ENCODE results near the gene STXBP2. TPM values are rescaled to one million over a fixed set of nuclear protein-coding genes. Genes with fewer than 3 reads are reported as not detected.

The STXBP2 gene
- total and polyA plus RNA-seq, 5 donors from 2014 or later, result 57.5 to 253 (median 95.7) TPM

DNA sequence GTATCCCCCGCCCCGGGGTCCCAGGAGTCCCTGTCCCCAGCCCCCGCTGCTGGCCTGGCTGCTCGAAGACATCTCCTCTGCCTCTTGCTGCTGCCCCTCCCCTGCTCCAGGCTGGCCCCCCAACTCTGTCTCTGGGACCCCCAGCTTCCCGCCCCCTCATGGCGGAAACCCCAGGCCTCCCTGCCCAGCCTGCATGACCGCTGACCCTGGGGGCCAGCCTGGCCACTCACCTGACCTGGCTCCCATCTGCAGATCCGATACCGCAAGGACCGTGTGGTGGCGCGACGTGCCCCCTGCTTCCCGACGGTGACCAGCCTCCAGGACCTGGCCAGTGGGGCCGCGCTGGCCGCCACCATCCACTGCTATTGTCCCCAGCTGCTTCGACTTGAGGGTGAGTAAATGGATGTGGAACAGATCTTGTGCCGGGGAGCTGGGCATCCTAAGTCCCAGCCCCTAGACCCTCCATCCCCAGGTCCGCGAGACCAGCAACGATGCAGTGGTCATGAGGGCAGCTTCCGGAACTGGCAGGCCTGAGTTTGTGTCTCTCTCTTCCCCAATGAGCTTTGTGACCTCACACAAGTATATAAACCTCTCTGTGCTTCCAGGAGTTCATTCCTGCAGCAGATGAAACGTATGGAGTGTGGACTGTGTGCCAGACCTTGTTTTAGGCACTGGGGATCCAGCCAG, 28.9 kb upstream of the STXBP2 start:
- Mint-ChIP-seq H3K27ac (no peak overlapping the region), H3K36me3 (no peaks in the 10 kb centered on the region), H3K9me3 (peaks cover 0 to 1% (median 0%) of the 10 kb centered on the region in 7 donors), H3K4me1 (no peaks in the 10 kb centered on the region), H3K27me3 (no peaks in the 10 kb centered on the region), H3K4me3 (no peak overlapping the region)
- H3K27me3 ChIP-seq (ENCODE audit: control insufficient read depth, insufficient read depth, low read length), result no peaks in the 10 kb centered on the region
- H3K4me1 ChIP-seq (ENCODE audit: control insufficient read depth, insufficient read depth, low read length, poor library complexity, severe bottlenecking), result no peaks in the 10 kb centered on the region
- H3K27ac ChIP-seq (ENCODE audit: insufficient read depth, low read length, poor library complexity, severe bottlenecking), result no peak overlapping the region
- DNase-seq (no peak), ATAC-seq (ENCODE audit: low read depth in 2 of 2) (no peak)
- no peak overlapping the region for H3K4me3 ChIP-seq (ENCODE audit: low read depth, low read length)
- H3K9me3 ChIP-seq (ENCODE audit: control insufficient read depth in 2 of 2, low read length in 2 of 2), result no peaks in the 10 kb centered on the region
- no peaks in the 10 kb centered on the region for H3K36me3 ChIP-seq (ENCODE audit: control insufficient read depth, insufficient read depth, low read length)

- DNase-seq (no peak), ATAC-seq (ENCODE audit: low read depth in 2 of 2) (no peak)
- Histone ChIP-seq H3K4me3 (ENCODE audit: low read depth, low read length) (no peak overlapping the region), H3K4me1 (ENCODE audit: control insufficient read depth, insufficient read depth, low read length, poor library complexity, severe bottlenecking) (no peaks in the 10 kb centered on the region), H3K27ac (ENCODE audit: insufficient read depth, low read length, poor library complexity, severe bottlenecking) (no peak overlapping the region), H3K9me3 (ENCODE audit: control insufficient read depth in 2 of 2, low read length in 2 of 2) (no peaks in the 10 kb centered on the region), H3K27me3 (ENCODE audit: control insufficient read depth, insufficient read depth, low read length) (no peaks in the 10 kb centered on the region), H3K36me3 (ENCODE audit: control insufficient read depth, insufficient read depth, low read length) (no peaks in the 10 kb centered on the region)
- Mint-ChIP-seq H3K4me1 (no peaks in the 10 kb centered on the region), H3K27me3 (no peaks in the 10 kb centered on the region), H3K27ac (no peak overlapping the region), H3K36me3 (no peaks in the 10 kb centered on the region), H3K9me3 (no peaks in the 10 kb centered on the region), H3K4me3 (no peak overlapping the region)
Observed at GRCh38 chr19:7610491-7611240, 26.2 kb upstream of the STXBP2 start.

GRCh38 chr19:7611541-7612279, 25.2 kb upstream of the STXBP2 start:
- no peaks in the 10 kb centered on the region for H3K9me3 ChIP-seq (ENCODE audit: control insufficient read depth in 2 of 2, low read length in 2 of 2)
- ATAC-seq (ENCODE audit: low read depth in 2 of 2) (no peak), DNase-seq (no peak)
- no peak overlapping the region for H3K4me3 Mint-ChIP-seq
- H3K4me1 Mint-ChIP-seq, result no peaks in the 10 kb centered on the region
- H3K27me3 Mint-ChIP-seq, result no peaks in the 10 kb centered on the region
- no peak overlapping the region for H3K4me3 ChIP-seq (ENCODE audit: low read depth, low read length)
- H3K36me3 Mint-ChIP-seq, result no peaks in the 10 kb centered on the region
- no peaks in the 10 kb centered on the region for H3K27me3 ChIP-seq (ENCODE audit: control insufficient read depth, insufficient read depth, low read length)
- no peaks in the 10 kb centered on the region for H3K9me3 Mint-ChIP-seq
- no peak overlapping the region for H3K27ac ChIP-seq (ENCODE audit: insufficient read depth, low read length, poor library complexity, severe bottlenecking)
- no peaks in the 10 kb centered on the region for H3K4me1 ChIP-seq (ENCODE audit: control insufficient read depth, insufficient read depth, low read length, poor library complexity, severe bottlenecking)
- no peak overlapping the region for H3K27ac Mint-ChIP-seq
- H3K36me3 ChIP-seq (ENCODE audit: control insufficient read depth, insufficient read depth, low read length), result no peaks in the 10 kb centered on the region

DNA sequence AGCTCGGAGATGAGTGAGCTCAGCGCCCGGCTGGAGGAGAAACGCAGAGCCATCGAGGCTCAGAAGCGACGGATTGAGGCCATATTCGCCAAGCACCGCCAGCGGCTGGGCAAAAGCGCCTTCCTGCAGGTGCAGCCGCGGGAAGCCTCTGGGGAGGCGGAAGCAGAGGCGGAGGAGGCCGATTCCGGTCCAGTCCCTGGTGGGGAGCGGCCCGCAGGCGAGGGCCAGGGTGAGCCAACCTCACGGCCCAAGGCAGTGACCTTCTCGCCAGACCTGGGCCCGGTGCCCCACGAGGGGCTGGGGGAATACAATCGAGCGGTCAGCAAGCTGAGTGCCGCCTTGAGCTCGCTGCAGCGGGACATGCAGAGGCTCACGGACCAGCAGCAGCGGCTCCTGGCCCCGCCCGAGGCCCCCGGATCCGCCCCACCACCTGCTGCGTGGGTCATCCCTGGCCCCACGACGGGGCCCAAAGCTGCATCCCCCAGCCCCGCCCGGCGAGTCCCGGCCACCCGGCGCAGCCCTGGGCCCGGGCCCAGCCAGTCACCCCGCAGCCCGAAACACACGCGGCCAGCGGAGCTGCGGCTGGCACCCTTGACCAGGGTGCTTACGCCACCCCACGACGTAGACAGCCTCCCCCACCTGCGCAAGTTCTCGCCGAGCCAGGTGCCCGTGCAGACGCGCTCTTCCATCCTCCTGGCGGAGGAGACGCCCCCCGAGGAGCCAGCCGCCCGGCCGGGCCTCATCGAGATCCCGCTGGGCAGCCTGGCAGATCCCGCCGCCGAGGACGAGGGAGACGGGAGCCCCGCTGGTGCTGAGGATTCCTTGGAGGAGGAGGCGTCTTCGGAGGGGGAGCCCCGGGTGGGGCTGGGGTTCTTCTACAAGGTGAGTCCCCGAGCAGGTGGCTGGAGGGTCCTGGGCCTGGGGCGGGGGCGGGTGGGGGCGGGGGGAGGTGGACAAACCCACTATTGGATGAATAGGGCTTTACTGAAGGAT, 24.3 kb upstream of the STXBP2 start:
- Mint-ChIP-seq H3K9me3 (no peaks in the 10 kb centered on the region), H3K27me3 (no peaks in the 10 kb centered on the region), H3K36me3 (no peaks in the 10 kb centered on the region), H3K4me3 (no peak overlapping the region), H3K27ac (no peak overlapping the region), H3K4me1 (no peaks in the 10 kb centered on the region)
- no peak overlapping the region for H3K27ac ChIP-seq (ENCODE audit: insufficient read depth, low read length, poor library complexity, severe bottlenecking)
- no peaks in the 10 kb centered on the region for H3K27me3 ChIP-seq (ENCODE audit: control insufficient read depth, insufficient read depth, low read length)
- ATAC-seq (ENCODE audit: low read depth in 2 of 2), result no peak
- H3K9me3 ChIP-seq (ENCODE audit: control insufficient read depth in 2 of 2, low read length in 2 of 2), result no peaks in the 10 kb centered on the region
- no peak for DNase-seq
- no peaks in the 10 kb centered on the region for H3K36me3 ChIP-seq (ENCODE audit: control insufficient read depth, insufficient read depth, low read length)
- H3K4me3 ChIP-seq (ENCODE audit: low read depth, low read length), result no peak overlapping the region
- no peaks in the 10 kb centered on the region for H3K4me1 ChIP-seq (ENCODE audit: control insufficient read depth, insufficient read depth, low read length, poor library complexity, severe bottlenecking)

DNA sequence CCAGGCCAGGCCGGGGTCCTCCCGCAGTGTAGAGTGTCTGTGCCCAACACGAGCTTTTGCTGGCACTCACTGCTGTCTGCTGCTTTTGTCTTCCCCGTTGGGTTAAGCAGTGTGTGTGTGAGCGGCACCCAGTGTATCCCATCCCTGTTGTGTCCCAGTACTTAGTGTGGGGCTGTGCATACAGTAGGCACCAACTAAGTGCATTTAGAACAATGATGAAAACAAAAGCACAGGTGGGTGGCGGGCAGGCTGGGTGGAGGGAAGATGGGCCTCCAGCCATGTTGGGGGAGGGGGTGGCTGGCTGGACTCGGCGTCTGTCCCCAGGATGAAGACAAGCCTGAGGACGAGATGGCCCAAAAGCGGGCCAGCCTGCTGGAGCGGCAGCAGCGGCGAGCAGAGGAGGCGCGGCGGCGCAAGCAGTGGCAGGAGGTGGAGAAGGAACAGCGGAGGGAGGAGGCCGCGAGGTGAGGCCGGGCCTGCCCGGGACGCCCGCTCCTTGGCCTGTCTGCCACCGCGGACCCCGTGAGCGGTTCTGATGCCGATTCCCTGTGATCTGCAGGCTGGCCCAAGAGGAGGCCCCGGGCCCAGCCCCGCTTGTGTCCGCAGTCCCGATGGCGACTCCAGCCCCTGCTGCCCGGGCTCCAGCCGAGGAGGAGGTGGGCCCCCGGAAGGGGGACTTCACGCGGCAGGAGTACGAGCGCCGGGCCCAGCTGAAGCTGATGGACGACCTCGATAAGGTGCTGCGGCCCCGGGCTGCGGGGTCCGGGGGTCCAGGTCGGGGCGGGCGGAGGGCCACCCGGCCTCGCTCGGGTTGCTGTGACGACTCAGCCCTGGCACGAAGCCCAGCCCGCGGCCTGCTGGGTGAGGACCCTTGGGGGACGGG, 21.8 kb upstream of the STXBP2 start:
- Mint-ChIP-seq H3K4me3 (no peak overlapping the region), H3K4me1 (peaks cover 0 to 5% (median 0%) of the 10 kb centered on the region in 4 donors), H3K36me3 (peaks cover 8% of the 10 kb centered on the region), H3K27ac (no peak overlapping the region), H3K9me3 (no peaks in the 10 kb centered on the region), H3K27me3 (peaks cover 4% of the 10 kb centered on the region)
- H3K27ac ChIP-seq (ENCODE audit: insufficient read depth, low read length, poor library complexity, severe bottlenecking), result no peak overlapping the region
- H3K4me3 ChIP-seq (ENCODE audit: low read depth, low read length), result no peak overlapping the region
- DNase-seq (no peak), ATAC-seq (ENCODE audit: low read depth in 2 of 2) (no peak)
- no peaks in the 10 kb centered on the region for H3K27me3 ChIP-seq (ENCODE audit: control insufficient read depth, insufficient read depth, low read length)
- no peaks in the 10 kb centered on the region for H3K4me1 ChIP-seq (ENCODE audit: control insufficient read depth, insufficient read depth, low read length, poor library complexity, severe bottlenecking)
- peaks cover 8% of the 10 kb centered on the region for H3K36me3 ChIP-seq (ENCODE audit: control insufficient read depth, insufficient read depth, low read length)
- no peaks in the 10 kb centered on the region for H3K9me3 ChIP-seq (ENCODE audit: control insufficient read depth in 2 of 2, low read length in 2 of 2)

DNA sequence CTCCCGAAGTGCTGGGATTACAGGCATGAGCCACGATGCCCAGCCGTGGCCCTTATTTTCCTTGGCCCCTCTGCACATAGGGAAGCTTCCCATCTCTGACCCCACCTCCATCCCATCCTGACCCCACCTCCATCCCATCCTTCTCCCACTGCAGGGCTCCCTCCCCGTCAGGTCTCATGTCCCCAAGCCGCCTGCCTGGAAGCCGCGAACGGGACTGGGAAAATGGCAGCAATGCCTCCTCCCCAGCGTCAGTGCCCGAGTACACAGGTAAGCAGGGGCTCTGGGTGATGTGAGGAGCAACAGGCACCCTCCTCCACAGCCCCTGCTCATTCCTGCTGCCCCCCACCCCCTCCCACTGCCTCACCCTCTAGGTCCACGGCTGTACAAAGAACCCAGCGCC, 19.7 kb upstream of the STXBP2 start:
- DNase-seq (no peak), ATAC-seq (ENCODE audit: low read depth in 2 of 2) (no peak)
- H3K27ac ChIP-seq (ENCODE audit: insufficient read depth, low read length, poor library complexity, severe bottlenecking), result no peak overlapping the region
- H3K4me1 ChIP-seq (ENCODE audit: control insufficient read depth, insufficient read depth, low read length, poor library complexity, severe bottlenecking), result no peaks in the 10 kb centered on the region
- peak overlapping the region in 1 of 3 donors; percentile 66 for H3K27ac Mint-ChIP-seq
- H3K36me3 Mint-ChIP-seq, result peaks cover 16% of the 10 kb centered on the region
- no peaks in the 10 kb centered on the region for H3K27me3 ChIP-seq (ENCODE audit: control insufficient read depth, insufficient read depth, low read length)
- peaks cover 4% of the 10 kb centered on the region for H3K27me3 Mint-ChIP-seq
- no peaks in the 10 kb centered on the region for H3K9me3 Mint-ChIP-seq
- H3K4me3 Mint-ChIP-seq, result peak overlapping the region in 1 of 4 donors; percentile 47
- no peak overlapping the region for H3K4me3 ChIP-seq (ENCODE audit: low read depth, low read length)
- H3K9me3 ChIP-seq (ENCODE audit: control insufficient read depth in 2 of 2, low read length in 2 of 2), result no peaks in the 10 kb centered on the region
- H3K36me3 ChIP-seq (ENCODE audit: control insufficient read depth, insufficient read depth, low read length), result peaks cover 23% of the 10 kb centered on the region
- H3K4me1 Mint-ChIP-seq, result peaks cover 0 to 5% (median 0%) of the 10 kb centered on the region in 4 donors
